ENCODE measurements around the gene COA1. TPM values are rescaled to one million over a fixed set of nuclear protein-coding genes. Genes with fewer than 3 reads are reported as not detected.

COA1 gene
- total RNA-seq, 1 donor from 2014 or later = 93.7 TPM

DNA sequence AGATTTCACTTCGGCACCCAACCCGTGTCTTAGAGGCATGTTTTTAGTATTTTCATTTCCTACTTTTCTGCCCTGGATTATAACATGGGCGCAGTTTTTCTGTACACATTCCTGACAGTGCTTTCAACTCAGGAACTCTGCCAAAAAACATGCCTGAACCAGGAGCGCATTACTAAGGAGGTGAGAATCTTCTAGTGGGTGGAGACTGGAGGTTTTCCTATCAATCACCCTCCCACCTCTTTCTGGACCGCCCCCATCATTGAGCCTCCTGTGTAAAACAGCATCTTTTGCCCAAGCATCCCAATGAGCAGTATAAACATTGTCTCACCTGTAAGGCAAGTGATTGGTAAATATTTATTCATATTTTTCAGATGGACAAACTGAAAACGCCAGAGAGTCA, 93.2 kb downstream of the COA1 start:
- Mint-ChIP-seq H3K36me3 (peaks cover 50% of the 10 kb centered on the region), H3K9me3 (no peaks in the 10 kb centered on the region), H3K4me3 (no peak overlapping the region), H3K27me3 (ENCODE audit: low read depth) (no peaks in the 10 kb centered on the region), H3K27ac (peak overlapping the region; percentile 58), H3K4me1 (peaks cover 32% of the 10 kb centered on the region)
- DNase-seq (ENCODE audit: low spot score in 2 of 2, unreplicated experiment in 2 of 2) = no peak
- TF ChIP-seq, protein P1, sequence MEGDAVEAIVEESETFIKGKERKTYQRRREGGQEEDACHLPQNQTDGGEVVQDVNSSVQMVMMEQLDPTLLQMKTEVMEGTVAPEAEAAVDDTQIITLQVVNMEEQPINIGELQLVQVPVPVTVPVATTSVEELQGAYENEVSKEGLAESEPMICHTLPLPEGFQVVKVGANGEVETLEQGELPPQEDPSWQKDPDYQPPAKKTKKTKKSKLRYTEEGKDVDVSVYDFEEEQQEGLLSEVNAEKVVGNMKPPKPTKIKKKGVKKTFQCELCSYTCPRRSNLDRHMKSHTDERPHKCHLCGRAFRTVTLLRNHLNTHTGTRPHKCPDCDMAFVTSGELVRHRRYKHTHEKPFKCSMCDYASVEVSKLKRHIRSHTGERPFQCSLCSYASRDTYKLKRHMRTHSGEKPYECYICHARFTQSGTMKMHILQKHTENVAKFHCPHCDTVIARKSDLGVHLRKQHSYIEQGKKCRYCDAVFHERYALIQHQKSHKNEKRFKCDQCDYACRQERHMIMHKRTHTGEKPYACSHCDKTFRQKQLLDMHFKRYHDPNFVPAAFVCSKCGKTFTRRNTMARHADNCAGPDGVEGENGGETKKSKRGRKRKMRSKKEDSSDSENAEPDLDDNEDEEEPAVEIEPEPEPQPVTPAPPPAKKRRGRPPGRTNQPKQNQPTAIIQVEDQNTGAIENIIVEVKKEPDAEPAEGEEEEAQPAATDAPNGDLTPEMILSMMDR (IDR thresholded peaks at IDR 0.05; ENCODE audit: unreplicated experiment) = no peak

DNA sequence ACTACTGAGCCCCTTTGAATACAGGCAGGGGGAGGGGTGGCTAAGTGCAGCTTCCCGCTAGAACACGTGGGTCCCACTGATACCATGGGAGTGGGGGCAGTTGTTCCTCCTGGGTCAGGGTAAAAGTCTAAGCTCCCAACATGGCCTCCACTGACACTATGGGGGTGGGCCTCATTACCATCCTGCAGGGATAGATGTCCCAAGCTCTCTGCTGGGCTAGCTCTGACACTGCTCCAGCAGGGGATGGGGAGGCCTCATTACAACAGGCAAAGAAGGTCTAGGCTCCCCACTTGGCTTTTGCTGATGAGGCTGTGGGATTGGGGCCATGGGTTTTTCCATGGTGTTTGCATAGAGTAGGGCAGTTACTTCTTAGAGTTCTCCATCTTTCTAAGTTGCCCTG, 94.9 kb downstream of the COA1 start:
- no peak for DNase-seq (ENCODE audit: low spot score in 2 of 2, unreplicated experiment in 2 of 2)
- no peaks in the 10 kb centered on the region for H3K9me3 Mint-ChIP-seq
- peaks cover 58% of the 10 kb centered on the region for H3K36me3 Mint-ChIP-seq
- H3K27ac Mint-ChIP-seq = no peak overlapping the region
- no peak overlapping the region for H3K4me3 Mint-ChIP-seq
- H3K27me3 Mint-ChIP-seq (ENCODE audit: low read depth) = no peaks in the 10 kb centered on the region
- H3K4me1 Mint-ChIP-seq = peaks cover 22% of the 10 kb centered on the region
- TF ChIP-seq, protein P1 (IDR thresholded peaks at IDR 0.05; ENCODE audit: unreplicated experiment) = no peak

DNA sequence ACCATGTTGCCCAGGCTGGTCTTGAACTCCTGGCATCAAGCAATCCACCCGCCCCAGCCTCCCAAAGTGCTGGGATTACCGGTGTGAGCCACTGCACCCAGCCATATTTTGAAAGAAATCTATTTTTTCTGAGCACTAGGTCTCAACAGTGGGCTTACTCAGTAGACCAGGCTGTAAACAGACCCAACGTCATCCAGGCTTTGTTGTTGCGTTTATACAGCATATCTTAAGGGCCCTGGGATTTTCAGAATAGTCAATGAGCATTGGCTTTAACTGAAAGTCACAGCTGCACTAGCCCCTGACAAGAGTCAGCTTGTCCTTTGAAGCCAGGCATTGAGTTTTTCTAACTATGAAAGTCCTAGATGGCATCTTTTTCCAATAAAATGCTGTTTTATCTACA, 96.6 kb downstream of the COA1 start:
- Mint-ChIP-seq H3K4me1 (peaks cover 16% of the 10 kb centered on the region), H3K9me3 (no peaks in the 10 kb centered on the region), H3K4me3 (no peak overlapping the region), H3K27ac (no peak overlapping the region), H3K36me3 (peaks cover 67% of the 10 kb centered on the region), H3K27me3 (ENCODE audit: low read depth) (no peaks in the 10 kb centered on the region)
- TF ChIP-seq, protein P1 (IDR thresholded peaks at IDR 0.05; ENCODE audit: unreplicated experiment) = no peak
- no peak for DNase-seq (ENCODE audit: low spot score in 2 of 2, unreplicated experiment in 2 of 2)

DNA sequence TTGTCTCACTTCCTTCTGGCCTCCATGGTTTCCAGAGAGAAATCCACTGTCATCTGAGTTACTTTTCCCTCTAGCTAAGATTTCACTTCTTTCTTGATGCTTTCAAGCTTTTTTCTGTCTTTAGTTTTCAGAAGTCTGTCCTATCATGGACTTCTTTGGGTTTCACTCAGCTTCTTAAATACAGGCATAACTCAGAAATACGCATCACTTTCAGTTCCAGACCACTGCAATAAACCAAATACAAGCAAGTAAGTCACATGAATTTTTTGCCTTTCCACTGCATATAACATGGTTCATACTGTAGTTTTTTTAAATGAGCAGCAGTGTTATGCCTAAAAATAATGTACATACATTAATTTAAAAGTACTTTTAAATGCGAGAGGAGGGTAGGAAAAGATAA, 97.8 kb downstream of the COA1 start:
- Mint-ChIP-seq H3K27me3 (ENCODE audit: low read depth) (no peaks in the 10 kb centered on the region), H3K27ac (no peak overlapping the region), H3K9me3 (no peaks in the 10 kb centered on the region), H3K36me3 (peaks cover 62% of the 10 kb centered on the region), H3K4me1 (peaks cover 7% of the 10 kb centered on the region), H3K4me3 (no peak overlapping the region)
- TF ChIP-seq, protein P1 (IDR thresholded peaks at IDR 0.05; ENCODE audit: unreplicated experiment) = no peak
- DNase-seq (ENCODE audit: low spot score in 2 of 2, unreplicated experiment in 2 of 2) = no peak

DNA sequence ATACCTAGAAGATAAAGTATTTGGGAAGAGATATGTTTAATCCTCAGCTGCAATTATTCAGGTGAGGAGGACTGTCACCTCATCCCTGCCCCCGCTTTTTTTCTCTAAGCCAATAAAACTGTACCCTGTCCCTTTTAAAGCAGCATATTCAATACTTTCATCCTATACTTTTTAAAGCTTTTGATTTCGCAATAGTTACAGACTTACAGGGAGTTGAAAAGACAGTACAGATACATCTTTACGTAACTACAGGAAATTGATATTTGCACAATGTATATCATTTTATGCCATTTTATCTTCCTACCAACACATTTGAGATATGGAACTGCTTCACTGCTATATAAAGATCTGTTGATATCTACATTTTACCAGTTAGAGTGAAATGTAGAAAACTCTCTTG, 98.8 kb downstream of the COA1 start:
- Mint-ChIP-seq H3K4me1 (peaks cover under 1% of the 10 kb centered on the region), H3K36me3 (peaks cover 60% of the 10 kb centered on the region), H3K27me3 (ENCODE audit: low read depth) (no peaks in the 10 kb centered on the region), H3K27ac (no peak overlapping the region), H3K4me3 (no peak overlapping the region), H3K9me3 (no peaks in the 10 kb centered on the region)
- DNase-seq (ENCODE audit: low spot score in 2 of 2, unreplicated experiment in 2 of 2) = no peak
- TF ChIP-seq, protein P1 (IDR thresholded peaks at IDR 0.05; ENCODE audit: unreplicated experiment) = no peak

DNA sequence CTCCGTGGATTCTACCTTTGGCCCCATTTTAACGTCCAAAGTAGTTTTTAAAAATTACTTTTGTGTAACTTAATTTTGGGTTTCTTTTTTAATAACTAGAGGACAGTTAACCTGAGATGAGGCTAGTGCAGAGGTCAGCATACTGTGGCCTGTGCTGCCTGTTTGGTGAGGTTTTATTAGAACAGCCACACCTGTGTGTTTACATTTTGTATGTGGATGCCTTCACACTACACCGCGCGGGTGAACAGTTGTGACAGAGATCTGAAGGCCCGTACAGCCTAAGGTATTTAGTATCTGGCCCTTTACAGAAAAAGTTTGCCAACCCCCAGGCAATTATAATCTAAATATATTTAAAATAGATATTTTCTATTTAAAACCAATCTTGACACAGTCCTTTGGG, 99.5 kb downstream of the COA1 start:
- DNase-seq (ENCODE audit: low spot score in 2 of 2, unreplicated experiment in 2 of 2) = no peak
- Mint-ChIP-seq H3K9me3 (no peaks in the 10 kb centered on the region), H3K4me1 (no peaks in the 10 kb centered on the region), H3K4me3 (no peak overlapping the region), H3K27me3 (ENCODE audit: low read depth) (no peaks in the 10 kb centered on the region), H3K27ac (no peak overlapping the region), H3K36me3 (peaks cover 57% of the 10 kb centered on the region)
- TF ChIP-seq, protein P1 (IDR thresholded peaks at IDR 0.05; ENCODE audit: unreplicated experiment) = no peak
